NCI-H2081 treated with DMSO at 0.1 percent for 48 hours (cell line): ENCODE data around the gene ESPL1.

ENCODE experiments used
- DNase-seq: peaks from one replicate; lab custom pipeline; 2025; lab: John Stamatoyannopoulos, UW

The ESPL1 gene

GRCh38 chr12:53231671-53231920 is 36.5 kb upstream of the ESPL1 start:
- DNase-seq = no peak

DNA sequence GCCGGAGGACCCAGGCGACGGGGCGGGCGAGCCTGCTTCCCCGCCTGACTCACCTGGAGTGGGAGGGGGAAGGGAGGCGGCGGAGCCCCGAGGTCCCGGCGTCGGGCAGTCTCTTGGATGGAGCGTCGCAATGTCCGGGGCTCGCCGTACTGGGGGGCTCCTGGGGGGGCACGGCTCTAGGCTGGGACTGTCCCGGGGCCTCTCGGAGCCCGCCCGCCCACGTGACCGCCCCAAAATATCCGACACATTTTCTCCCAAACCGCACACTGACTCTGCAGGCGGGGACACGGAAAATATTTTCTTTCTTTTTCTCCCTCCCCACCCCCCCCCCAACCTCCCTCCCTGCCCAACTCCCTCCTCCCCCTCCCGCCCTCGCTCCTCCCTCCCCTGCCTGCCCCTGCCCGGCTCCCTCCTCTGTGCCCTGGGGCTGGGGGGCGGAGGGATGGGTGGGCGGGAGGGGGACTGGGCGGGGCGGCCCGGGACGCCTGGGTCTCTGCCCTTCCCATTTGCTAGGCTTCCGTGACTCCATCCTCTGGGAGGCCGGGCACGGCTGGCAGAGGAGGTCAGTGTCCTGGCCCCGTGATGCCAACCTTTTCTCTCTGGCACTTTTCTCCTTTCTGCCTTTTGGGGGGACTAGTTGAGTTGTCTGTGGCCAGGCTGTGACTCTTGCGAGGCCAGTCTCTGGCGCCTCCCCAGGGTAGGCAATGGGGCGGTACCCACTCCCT is 36.0 kb upstream of the ESPL1 start, which contains the start of gene RARG:
Gene RARG (minus strand): TSS at position 289 of the 725 bp plus-strand sequence. CDS start 4,664 bp downstream, outside the sequence.
- no peak for DNase-seq

- DNase-seq = no peak
Measured at GRCh38 chr12:53232646-53233461, 35.2 kb upstream of the ESPL1 start.

DNA sequence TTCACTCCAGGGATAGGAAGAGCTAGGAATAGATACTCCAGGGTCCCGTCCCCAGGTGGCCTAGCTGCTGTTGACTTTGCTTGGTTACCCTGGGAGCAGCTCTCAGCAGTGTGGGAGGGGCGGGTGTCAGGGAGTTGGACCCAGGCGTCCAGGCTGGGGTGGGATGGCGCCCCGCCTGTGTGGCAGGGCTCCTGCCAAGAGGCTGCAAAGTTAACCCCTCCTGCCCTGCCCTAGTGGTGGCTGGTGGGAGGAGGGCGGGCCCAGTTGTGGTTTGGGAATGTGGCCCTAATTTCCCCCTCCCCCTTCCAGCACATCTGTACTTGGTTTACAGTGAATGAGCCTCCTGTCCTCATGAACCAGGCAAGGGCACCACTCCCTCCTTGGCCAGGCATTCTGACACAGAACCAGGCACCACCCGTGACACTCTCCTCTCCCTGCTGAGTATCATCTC is 34.4 kb upstream of the ESPL1 start:
- no peak for DNase-seq

- no peak for DNase-seq
Measured at GRCh38 chr12:53234271-53234914, 33.7 kb upstream of the ESPL1 start.

DNA sequence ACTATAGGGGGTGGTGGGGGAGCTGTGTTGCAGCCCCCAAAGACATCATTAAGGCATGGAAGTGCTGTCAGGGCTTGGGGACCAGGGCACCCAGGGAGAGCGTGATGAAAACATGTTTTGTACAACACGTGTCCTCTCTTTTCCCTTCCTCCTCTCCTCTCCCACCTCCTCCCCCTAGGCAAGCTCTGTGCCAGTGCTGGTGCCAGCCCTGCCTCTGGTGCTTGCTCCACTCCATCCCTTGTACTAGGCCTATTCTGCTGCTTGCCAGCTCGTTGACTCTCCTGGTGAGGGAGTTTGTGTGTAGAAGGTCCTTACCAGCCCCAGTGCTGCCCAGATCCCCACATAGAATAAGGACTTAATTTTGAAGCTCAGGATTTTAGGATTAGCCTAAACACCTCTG is 32.9 kb upstream of the ESPL1 start:
- no peak for DNase-seq

GRCh38 chr12:53235742-53236442 is 32.2 kb upstream of the ESPL1 start:
- DNase-seq = no peak

DNA sequence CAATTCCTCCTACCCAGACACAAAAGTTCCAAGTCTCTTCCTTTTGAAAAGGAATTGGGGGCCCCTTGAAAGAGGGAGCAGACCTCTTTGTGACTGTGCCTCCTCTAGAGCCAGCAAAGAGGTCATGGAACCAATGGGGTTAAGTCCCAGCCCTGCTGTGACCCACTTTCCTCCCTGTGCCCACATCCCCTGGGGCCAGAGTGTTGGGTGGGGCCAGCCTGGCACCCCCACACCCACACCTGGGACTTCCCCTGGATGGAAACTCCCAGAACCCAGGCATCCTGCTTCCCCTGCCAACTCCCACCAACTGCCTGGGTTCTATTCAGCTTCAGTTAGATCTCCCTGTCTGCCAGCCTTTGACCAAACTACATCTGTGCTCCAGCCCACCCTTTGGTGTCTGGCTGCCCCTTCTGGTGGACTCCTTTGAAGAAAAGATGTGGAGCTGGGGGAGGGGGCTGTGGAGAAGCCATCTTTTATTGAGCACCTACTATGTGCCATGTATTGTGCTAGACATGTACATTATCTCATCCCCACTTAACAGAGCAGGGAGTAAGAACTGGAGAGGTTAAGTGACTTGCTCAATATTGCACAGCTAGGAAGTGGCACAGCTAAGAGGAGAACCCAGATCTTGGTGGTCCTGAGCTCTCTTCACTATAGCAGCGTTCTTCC is 31.5 kb upstream of the ESPL1 start:
- no peak for DNase-seq

- DNase-seq = no peak
Measured at GRCh38 chr12:53239643-53240258, 28.3 kb upstream of the ESPL1 start.

GRCh38 chr12:53241623-53242412 is 26.3 kb upstream of the ESPL1 start:
- DNase-seq = no peak

DNA sequence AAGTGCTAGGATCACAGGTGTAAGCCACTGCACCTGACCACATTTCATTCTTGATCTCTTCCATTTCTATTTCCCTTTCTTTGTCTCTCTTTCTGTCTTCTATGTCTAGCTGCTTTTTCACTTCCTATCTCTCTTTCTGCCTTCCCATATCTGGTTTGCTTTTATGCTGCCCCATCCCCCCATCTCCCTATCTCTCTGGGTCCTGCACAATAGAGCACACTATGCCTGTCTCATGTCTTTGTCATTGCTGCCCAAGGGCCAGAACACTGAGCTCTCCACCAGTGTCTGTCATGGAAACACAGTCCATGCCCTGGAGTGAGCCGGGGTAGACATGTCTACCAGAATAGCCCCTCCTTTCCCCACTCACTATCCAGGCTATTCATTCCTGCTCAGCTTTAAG is 23.8 kb upstream of the ESPL1 start:
- DNase-seq = no peak

GRCh38 chr12:53245286-53245685 is 22.8 kb upstream of the ESPL1 start:
- no peak for DNase-seq

- no peak for DNase-seq
Measured at GRCh38 chr12:53251477-53252348, 16.4 kb upstream of the ESPL1 start.

DNA sequence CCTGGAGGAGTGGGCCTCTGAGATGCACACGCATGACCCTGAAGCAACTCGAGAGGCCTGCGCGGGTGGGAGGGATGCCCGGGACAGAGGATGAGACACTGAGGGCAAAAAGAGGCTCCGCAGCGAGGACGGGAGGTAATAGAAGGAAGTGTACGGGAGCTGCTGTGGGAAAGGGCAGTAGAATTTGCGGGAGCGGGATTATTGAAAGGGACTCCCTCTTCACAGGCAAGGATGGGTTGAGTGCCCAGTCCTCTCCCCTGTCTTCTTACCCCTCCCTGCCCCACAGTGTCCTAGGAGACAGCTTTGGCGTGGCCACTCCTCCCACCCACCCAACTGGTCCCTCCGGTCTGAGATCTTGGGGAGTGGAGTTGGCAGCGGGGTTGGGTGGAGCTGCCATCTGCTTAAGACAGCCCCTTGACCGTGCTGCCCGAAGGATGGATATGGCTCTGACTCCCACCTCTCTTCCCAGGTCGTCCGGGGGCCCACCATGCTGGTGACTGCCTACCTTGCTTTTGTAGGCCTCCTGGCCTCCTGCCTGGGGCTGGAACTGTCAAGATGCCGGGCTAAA is 15.7 kb upstream of the ESPL1 start:
- DNase-seq = no peak

GRCh38 chr12:53253298-53253697 is 14.8 kb upstream of the ESPL1 start:
- DNase-seq = no peak

- DNase-seq = no peak
Measured at GRCh38 chr12:53254816-53255545, 13.1 kb upstream of the ESPL1 start.

- no peak for DNase-seq
Measured at GRCh38 chr12:53255996-53256395, 12.1 kb upstream of the ESPL1 start.
